K562 (cell line): Measurements from ENCODE around the gene PUM2. TPM values are rescaled to one million over a fixed set of nuclear protein-coding genes. Genes with fewer than 3 reads are reported as not detected.

Source experiments
- EHMT2 ChIP-seq: fragments of 450-650 bp; IDR thresholded peaks from 2 replicates; pipeline ENCODE4 v1.6.1; 2018; ENCODE audit warnings: antibody characterized with exemption
- MBD1 ChIP-seq: fragments of 250-450 bp; sonication (Bioruptor Pico); IDR thresholded peaks from 2 replicates; pipeline ENCODE4 v1.8.0; 2022; ENCODE audit warnings: inconsistent platforms
- NFIC ChIP-seq: fragments of 450-650 bp; IDR thresholded peaks from 2 replicates; pipeline ENCODE4 v1.6.1; 2017; ENCODE audit warnings: mild to moderate bottlenecking, inconsistent platforms
- NR4A1 ChIP-seq, 2 experiments: fragments of 250-450 bp in 1 of 2; fragments of 450-650 bp in 1 of 2; sonication (Bioruptor Pico) in 1 of 2; IDR thresholded peaks; 2 replicates each; pipeline versions ENCODE4 v1.4.0 to v1.6.1; 2016 to 2020; ENCODE audit warnings: mild to moderate bottlenecking in 2 of 2, missing compliant biosample characterization in 1 of 2, missing genetic modification characterization in 1 of 2, moderate library complexity in 1 of 2
- POLR2G ChIP-seq: fragments of 200-400 bp; formaldehyde crosslinking; IDR thresholded peaks from 2 replicates; pipeline ENCODE4 v1.6.1; 2017; ENCODE audit warnings: low read depth, mild to moderate bottlenecking, antibody characterized with exemption, low read length, moderate library complexity
- POU5F1 ChIP-seq: fragments of 150-350 bp; IDR thresholded peaks from 2 replicates; pipeline ENCODE4 v1.6.1; 2014; ENCODE audit warnings: borderline replicate concordance, low read length, low read depth, mild to moderate bottlenecking; ENCODE audit not compliant: partially characterized antibody
- ZBED1 ChIP-seq: IDR thresholded peaks from 2 replicates; pipeline ENCODE4 v1.6.1; 2014
- ZBTB7A ChIP-seq: IDR thresholded peaks from 2 replicates; pipeline ENCODE4 v1.6.1; 2011; ENCODE audit warnings: low read depth, mild to moderate bottlenecking, low read length, moderate library complexity, borderline replicate concordance; ENCODE audit not compliant: control insufficient read depth
- ZFP36 ChIP-seq: fragments of 150-350 bp; IDR thresholded peaks from 2 replicates; pipeline ENCODE4 v1.6.1; 2018; ENCODE audit warnings: low read length, low read depth; ENCODE audit not compliant: partially characterized antibody
- ZNF217 ChIP-seq: sonication (generic); formaldehyde crosslinking; IDR thresholded peaks from 2 replicates; pipeline ENCODE4 v1.8.0; 2022; ENCODE audit warnings: mild to moderate bottlenecking, missing genetic modification reagents
- ZNF518B ChIP-seq: fragments of 250-450 bp; sonication (Bioruptor Pico); IDR thresholded peaks from 2 replicates; pipeline ENCODE4 v1.5.0; 2021; ENCODE audit warnings: mild to moderate bottlenecking, moderate library complexity
- polyA plus RNA-seq, 8 experiments: library from polyadenylated mRNA; depleted of rRNA in 4 of 8; stranded (reverse) in 5 of 8; unstranded in 3 of 8; fragments of >200 nt; fragmentation: Nextera tagmentation in 2 of 8; fragmentation: Illumina TruSeq in 1 of 8; extraction: Ambion mirVana in 2 of 8; extraction: Trizol in 1 of 8; gene quantifications; 2 replicates each; pipeline versions ENCODE4 v1.2.1 to v1.2.3, GENCODE V29; 2011 to 2014; ENCODE audit warnings: inconsistent platforms in 1 of 8, missing spikeins in 1 of 8
- total RNA-seq, 7 experiments: library from RNA; depleted of rRNA in 6 of 7; stranded (reverse); fragments of >200 nt in 6 of 7; fragmentation: Illumina TruSeq in 2 of 7; extraction: Trizol in 2 of 7; gene quantifications; 2 replicates each; pipeline versions ENCODE4 v1.2.1 to v1.2.3, GENCODE V29; 2011 to 2021; ENCODE audit warnings: low replicate concordance in 1 of 7
- TF ChIP-seq, protein P1 (sequence below): sonication (generic); formaldehyde crosslinking; IDR thresholded peaks from 2 replicates; pipeline ENCODE4 v1.8.1; 2023; ENCODE audit warnings: mild to moderate bottlenecking, missing genetic modification reagents
- TF ChIP-seq, protein P2 (sequence below): fragments of 250-450 bp; sonication (Bioruptor Pico); IDR thresholded peaks from 2 replicates; pipeline ENCODE4 v1.5.0; 2021
- TF ChIP-seq, protein P3 (sequence below): sonication (generic); formaldehyde crosslinking; IDR thresholded peaks from 2 replicates; pipeline ENCODE4 v1.9.0; 2022; ENCODE audit warnings: mild to moderate bottlenecking, missing genetic modification reagents

Gene PUM2
- total and polyA plus RNA-seq, 9 of the 15 experiments (the other 6 are each of a cell fraction or from before 2014, with no cell fraction given) = 13.4 to 61.9 (median 28.3) TPM

- TF ChIP-seq POU5F1 (no peak), NR4A1 (CRISPR knock-in tag; IDR thresholded peaks at IDR 0.05) (no peak), NR4A1 (tag; IDR thresholded peaks at IDR 0.05) (no peak), ZNF217 (CRISPR knock-in tag) (no peak), EHMT2 (no peak), ZBTB7A (peak; percentile 98), ZNF518B (CRISPR knock-in tag) (no peak), ZFP36 (no peak), NFIC (0 out of 2 replicates have a peak, but pooled peaks have one; percentile 3), ZBED1 (no peak), POLR2G (peak; percentile 68), MBD1 (CRISPR knock-in tag) (no peak)
- TF ChIP-seq, protein P1, sequence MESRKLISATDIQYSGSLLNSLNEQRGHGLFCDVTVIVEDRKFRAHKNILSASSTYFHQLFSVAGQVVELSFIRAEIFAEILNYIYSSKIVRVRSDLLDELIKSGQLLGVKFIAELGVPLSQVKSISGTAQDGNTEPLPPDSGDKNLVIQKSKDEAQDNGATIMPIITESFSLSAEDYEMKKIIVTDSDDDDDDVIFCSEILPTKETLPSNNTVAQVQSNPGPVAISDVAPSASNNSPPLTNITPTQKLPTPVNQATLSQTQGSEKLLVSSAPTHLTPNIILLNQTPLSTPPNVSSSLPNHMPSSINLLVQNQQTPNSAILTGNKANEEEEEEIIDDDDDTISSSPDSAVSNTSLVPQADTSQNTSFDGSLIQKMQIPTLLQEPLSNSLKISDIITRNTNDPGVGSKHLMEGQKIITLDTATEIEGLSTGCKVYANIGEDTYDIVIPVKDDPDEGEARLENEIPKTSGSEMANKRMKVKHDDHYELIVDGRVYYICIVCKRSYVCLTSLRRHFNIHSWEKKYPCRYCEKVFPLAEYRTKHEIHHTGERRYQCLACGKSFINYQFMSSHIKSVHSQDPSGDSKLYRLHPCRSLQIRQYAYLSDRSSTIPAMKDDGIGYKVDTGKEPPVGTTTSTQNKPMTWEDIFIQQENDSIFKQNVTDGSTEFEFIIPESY = 0 out of 2 replicates have a peak, but pooled peaks have one; percentile 17
- TF ChIP-seq, protein P2, sequence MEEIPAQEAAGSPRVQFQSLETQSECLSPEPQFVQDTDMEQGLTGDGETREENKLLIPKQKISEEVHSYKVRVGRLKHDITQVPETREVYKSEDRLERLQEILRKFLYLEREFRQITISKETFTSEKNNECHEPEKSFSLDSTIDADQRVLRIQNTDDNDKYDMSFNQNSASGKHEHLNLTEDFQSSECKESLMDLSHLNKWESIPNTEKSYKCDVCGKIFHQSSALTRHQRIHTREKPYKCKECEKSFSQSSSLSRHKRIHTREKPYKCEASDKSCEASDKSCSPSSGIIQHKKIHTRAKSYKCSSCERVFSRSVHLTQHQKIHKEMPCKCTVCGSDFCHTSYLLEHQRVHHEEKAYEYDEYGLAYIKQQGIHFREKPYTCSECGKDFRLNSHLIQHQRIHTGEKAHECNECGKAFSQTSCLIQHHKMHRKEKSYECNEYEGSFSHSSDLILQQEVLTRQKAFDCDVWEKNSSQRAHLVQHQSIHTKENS = no peak
- TF ChIP-seq, protein P3, sequence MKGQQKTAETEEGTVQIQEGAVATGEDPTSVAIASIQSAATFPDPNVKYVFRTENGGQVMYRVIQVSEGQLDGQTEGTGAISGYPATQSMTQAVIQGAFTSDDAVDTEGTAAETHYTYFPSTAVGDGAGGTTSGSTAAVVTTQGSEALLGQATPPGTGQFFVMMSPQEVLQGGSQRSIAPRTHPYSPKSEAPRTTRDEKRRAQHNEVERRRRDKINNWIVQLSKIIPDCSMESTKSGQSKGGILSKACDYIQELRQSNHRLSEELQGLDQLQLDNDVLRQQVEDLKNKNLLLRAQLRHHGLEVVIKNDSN (CRISPR knock-in tag) = peak; percentile 60; the same call in 1 of the 2 replicates
Measured at GRCh38 chr2:20241973-20242726, 108.5 kb downstream of the PUM2 start (continued).
